ENCODE results near the gene ITCH. TPM values are rescaled to one million over a fixed set of nuclear protein-coding genes. Genes with fewer than 3 reads are reported as not detected.

Gene ITCH
- total RNA-seq, 2 experiments from 2014 or later: 44.2 to 47.0 TPM

- peaks cover 41% of the 10 kb centered on the region for H3K36me3 Mint-ChIP-seq (ENCODE audit: low read depth)
- H3K9me3 Mint-ChIP-seq: no peaks in the 10 kb centered on the region
- Histone ChIP-seq H3K4me3 (ENCODE audit: low read length) (no peak overlapping the region), H3K27me3 (ENCODE audit: control insufficient read depth in 1 of 2, insufficient read depth in 2 of 2, low read length in 2 of 2) (no peaks in the 10 kb centered on the region), H3K9me3 (ENCODE audit: control insufficient read depth in 1 of 2, insufficient read depth in 1 of 2, low read length in 2 of 2) (no peaks in the 10 kb centered on the region), H3K36me3 (ENCODE audit: insufficient read depth, low read length) (peaks cover 26% of the 10 kb centered on the region), H3K27ac (ENCODE audit: low read depth in 1 of 2, low read length in 2 of 2) (no peak overlapping the region), H3K4me1 (ENCODE audit: insufficient read depth, low read length) (peaks cover 17% of the 10 kb centered on the region)
- POLR2A ChIA-PET: no interaction called here
- CTCF ChIA-PET: no interaction called here
- TF ChIP-seq, protein P1, sequence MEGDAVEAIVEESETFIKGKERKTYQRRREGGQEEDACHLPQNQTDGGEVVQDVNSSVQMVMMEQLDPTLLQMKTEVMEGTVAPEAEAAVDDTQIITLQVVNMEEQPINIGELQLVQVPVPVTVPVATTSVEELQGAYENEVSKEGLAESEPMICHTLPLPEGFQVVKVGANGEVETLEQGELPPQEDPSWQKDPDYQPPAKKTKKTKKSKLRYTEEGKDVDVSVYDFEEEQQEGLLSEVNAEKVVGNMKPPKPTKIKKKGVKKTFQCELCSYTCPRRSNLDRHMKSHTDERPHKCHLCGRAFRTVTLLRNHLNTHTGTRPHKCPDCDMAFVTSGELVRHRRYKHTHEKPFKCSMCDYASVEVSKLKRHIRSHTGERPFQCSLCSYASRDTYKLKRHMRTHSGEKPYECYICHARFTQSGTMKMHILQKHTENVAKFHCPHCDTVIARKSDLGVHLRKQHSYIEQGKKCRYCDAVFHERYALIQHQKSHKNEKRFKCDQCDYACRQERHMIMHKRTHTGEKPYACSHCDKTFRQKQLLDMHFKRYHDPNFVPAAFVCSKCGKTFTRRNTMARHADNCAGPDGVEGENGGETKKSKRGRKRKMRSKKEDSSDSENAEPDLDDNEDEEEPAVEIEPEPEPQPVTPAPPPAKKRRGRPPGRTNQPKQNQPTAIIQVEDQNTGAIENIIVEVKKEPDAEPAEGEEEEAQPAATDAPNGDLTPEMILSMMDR (IDR thresholded peaks at IDR 0.05): no peak
- no peak overlapping the region for H3K4me3 Mint-ChIP-seq
- peak overlapping the region; percentile 34 for H3K27ac Mint-ChIP-seq
- intact Hi-C loops (cut with DNase I, micrococcal nuclease): loop anchor here in 1 of 2 experiments (2.0 kb wide), 1 partner anchor 90 kb away; no protein-coding TSS in a partner anchor
- no peaks in the 10 kb centered on the region for H3K27me3 Mint-ChIP-seq
- peaks cover 61% of the 10 kb centered on the region for H3K4me1 Mint-ChIP-seq (ENCODE audit: low read depth)
- DNase-seq (no peak), ATAC-seq (ENCODE audit: poor library complexity) (no peak)
Measured at GRCh38 chr20:34402461-34402860, 39.4 kb downstream of the ITCH start.

GRCh38 chr20:34403063-34403827, 40.2 kb downstream of the ITCH start:
- TF ChIP-seq, protein P1 (IDR thresholded peaks at IDR 0.05): no peak
- no peak overlapping the region for H3K27ac ChIP-seq (ENCODE audit: low read depth in 1 of 2, low read length in 2 of 2)
- peak overlapping the region; percentile 47 for H3K27ac Mint-ChIP-seq
- H3K4me1 ChIP-seq (ENCODE audit: insufficient read depth, low read length): peaks cover 17% of the 10 kb centered on the region
- peak overlapping the region; percentile 13 for H3K4me3 Mint-ChIP-seq
- H3K27me3 Mint-ChIP-seq: no peaks in the 10 kb centered on the region
- intact Hi-C loops (cut with DNase I, micrococcal nuclease): loop anchor here in 1 of 2 experiments (2.0 kb wide), 1 partner anchor 90 kb away; no protein-coding TSS in a partner anchor
- H3K36me3 ChIP-seq (ENCODE audit: insufficient read depth, low read length): peaks cover 22% of the 10 kb centered on the region
- no peaks in the 10 kb centered on the region for H3K9me3 ChIP-seq (ENCODE audit: control insufficient read depth in 1 of 2, insufficient read depth in 1 of 2, low read length in 2 of 2)
- H3K4me3 ChIP-seq (ENCODE audit: low read length): no peak overlapping the region
- POLR2A ChIA-PET: interaction anchor here (0.5 kb wide), 1 partner anchor 49 kb away, joined by 3 read pairs; no protein-coding TSS in a partner anchor
- CTCF ChIA-PET: no interaction called here
- no peaks in the 10 kb centered on the region for H3K9me3 Mint-ChIP-seq
- no peaks in the 10 kb centered on the region for H3K27me3 ChIP-seq (ENCODE audit: control insufficient read depth in 1 of 2, insufficient read depth in 2 of 2, low read length in 2 of 2)
- H3K36me3 Mint-ChIP-seq (ENCODE audit: low read depth): peaks cover 45% of the 10 kb centered on the region
- ATAC-seq (ENCODE audit: poor library complexity): no peak
- DNase-seq: no peak
- H3K4me1 Mint-ChIP-seq (ENCODE audit: low read depth): peaks cover 63% of the 10 kb centered on the region

DNA sequence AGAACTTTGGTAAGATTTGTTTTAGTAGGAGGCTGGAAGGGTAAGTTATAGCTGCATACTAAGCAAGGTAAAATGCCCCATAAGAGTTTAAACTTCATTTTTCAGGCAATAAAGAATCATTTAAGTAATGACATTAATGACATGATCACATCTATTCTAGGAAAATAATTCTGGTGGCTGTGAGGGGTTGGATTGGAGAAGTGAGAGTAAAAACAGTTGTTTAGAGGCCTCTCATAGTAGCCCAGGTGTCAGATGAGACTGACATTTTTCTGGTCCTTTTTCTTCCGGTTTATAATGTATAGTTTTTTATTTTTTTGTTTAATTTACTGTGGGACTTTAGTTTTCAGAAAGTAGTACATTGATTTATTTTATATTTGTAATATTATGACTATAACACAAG, 40.8 kb downstream of the ITCH start:
- Mint-ChIP-seq H3K4me3 (peak overlapping the region; percentile 27), H3K9me3 (no peaks in the 10 kb centered on the region), H3K27ac (peak overlapping the region; percentile 47), H3K4me1 (ENCODE audit: low read depth) (peaks cover 63% of the 10 kb centered on the region), H3K36me3 (ENCODE audit: low read depth) (peaks cover 48% of the 10 kb centered on the region), H3K27me3 (no peaks in the 10 kb centered on the region)
- no peaks in the 10 kb centered on the region for H3K9me3 ChIP-seq (ENCODE audit: control insufficient read depth in 1 of 2, insufficient read depth in 1 of 2, low read length in 2 of 2)
- H3K4me1 ChIP-seq (ENCODE audit: insufficient read depth, low read length): peaks cover 17% of the 10 kb centered on the region
- intact Hi-C loops (cut with DNase I, micrococcal nuclease): loop anchor here in 1 of 2 experiments (2.0 kb wide), 2 partner anchors 41 to 91 kb away; partner anchors contain the start of gene ITCH
- no peaks in the 10 kb centered on the region for H3K27me3 ChIP-seq (ENCODE audit: control insufficient read depth in 1 of 2, insufficient read depth in 2 of 2, low read length in 2 of 2)
- peaks cover 23% of the 10 kb centered on the region for H3K36me3 ChIP-seq (ENCODE audit: insufficient read depth, low read length)
- TF ChIP-seq, protein P1 (IDR thresholded peaks at IDR 0.05): no peak
- ChIA-PET POLR2A (no interaction called here), CTCF (no interaction called here)
- ATAC-seq (ENCODE audit: poor library complexity) (no peak), DNase-seq (no peak)
- no peak overlapping the region for H3K4me3 ChIP-seq (ENCODE audit: low read length)
- no peak overlapping the region for H3K27ac ChIP-seq (ENCODE audit: low read depth in 1 of 2, low read length in 2 of 2)
